ENCODE measurements around the gene PPP1R15A.

DNA sequence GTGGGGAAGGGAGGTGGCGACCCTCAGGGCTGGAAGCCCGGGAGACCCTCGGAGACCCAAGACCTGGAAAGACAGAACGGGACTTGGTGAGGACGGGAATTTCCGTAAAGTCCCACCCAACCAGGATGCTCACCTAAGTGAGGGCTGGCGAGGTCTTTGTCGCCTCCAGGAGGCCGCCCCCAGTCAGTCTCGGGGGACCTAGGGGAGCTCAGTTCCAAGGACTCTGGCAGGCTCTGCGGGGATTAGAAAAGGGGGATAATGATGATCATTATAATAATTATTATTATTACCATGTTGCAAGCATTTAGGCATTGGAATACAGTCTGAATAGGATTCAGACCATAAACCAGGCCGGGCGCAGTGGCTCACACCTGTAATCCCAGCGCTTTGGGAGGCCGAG lies 26.8 kb upstream of the PPP1R15A start:
- TF ChIP-seq, protein P1, sequence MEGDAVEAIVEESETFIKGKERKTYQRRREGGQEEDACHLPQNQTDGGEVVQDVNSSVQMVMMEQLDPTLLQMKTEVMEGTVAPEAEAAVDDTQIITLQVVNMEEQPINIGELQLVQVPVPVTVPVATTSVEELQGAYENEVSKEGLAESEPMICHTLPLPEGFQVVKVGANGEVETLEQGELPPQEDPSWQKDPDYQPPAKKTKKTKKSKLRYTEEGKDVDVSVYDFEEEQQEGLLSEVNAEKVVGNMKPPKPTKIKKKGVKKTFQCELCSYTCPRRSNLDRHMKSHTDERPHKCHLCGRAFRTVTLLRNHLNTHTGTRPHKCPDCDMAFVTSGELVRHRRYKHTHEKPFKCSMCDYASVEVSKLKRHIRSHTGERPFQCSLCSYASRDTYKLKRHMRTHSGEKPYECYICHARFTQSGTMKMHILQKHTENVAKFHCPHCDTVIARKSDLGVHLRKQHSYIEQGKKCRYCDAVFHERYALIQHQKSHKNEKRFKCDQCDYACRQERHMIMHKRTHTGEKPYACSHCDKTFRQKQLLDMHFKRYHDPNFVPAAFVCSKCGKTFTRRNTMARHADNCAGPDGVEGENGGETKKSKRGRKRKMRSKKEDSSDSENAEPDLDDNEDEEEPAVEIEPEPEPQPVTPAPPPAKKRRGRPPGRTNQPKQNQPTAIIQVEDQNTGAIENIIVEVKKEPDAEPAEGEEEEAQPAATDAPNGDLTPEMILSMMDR (IDR thresholded peaks at IDR 0.05; ENCODE audit: control extremely low read depth in 1 of 3, insufficient read depth in 1 of 3, low read depth in 1 of 3, low read length in 3 of 3): no peak
- TF ChIP-seq, protein P2, sequence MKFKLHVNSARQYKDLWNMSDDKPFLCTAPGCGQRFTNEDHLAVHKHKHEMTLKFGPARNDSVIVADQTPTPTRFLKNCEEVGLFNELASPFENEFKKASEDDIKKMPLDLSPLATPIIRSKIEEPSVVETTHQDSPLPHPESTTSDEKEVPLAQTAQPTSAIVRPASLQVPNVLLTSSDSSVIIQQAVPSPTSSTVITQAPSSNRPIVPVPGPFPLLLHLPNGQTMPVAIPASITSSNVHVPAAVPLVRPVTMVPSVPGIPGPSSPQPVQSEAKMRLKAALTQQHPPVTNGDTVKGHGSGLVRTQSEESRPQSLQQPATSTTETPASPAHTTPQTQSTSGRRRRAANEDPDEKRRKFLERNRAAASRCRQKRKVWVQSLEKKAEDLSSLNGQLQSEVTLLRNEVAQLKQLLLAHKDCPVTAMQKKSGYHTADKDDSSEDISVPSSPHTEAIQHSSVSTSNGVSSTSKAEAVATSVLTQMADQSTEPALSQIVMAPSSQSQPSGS (IDR thresholded peaks at IDR 0.05; ENCODE audit: low read length): no peak
- TF ChIP-seq RXRA (IDR thresholded peaks at IDR 0.05; ENCODE audit: insufficient read depth, low read depth, low read length) (no peak), EZH2 (IDR thresholded peaks at IDR 0.05; ENCODE audit: low read depth, low read length, severe bottlenecking) (no peak), POLR2A (IDR thresholded peaks at IDR 0.05; ENCODE audit: control extremely low read depth in 1 of 2, low read depth in 2 of 2, low read length in 2 of 2) (no peak), CBX8 (IDR thresholded peaks at IDR 0.05; ENCODE audit: borderline replicate concordance, low read depth, low read length) (no peak), SIRT6 (IDR thresholded peaks at IDR 0.05; ENCODE audit: low read length) (no peak), CBX5 (IDR thresholded peaks at IDR 0.05; ENCODE audit: low read depth, low read length) (no peak), SP1 (IDR thresholded peaks at IDR 0.05; ENCODE audit: low read depth, low read length) (no peak)

Data from H1 (cell line).